NB4 (cell line): ENCODE data around the gene NFIB.

Source experiments
- MYC ChIP-seq: IDR thresholded peaks from 2 replicates; pipeline ENCODE4 v1.6.1; 2011; ENCODE audit warnings: low read depth, low read length
- POLR2A ChIP-seq: IDR thresholded peaks from 2 replicates; pipeline ENCODE4 v1.6.1; 2011; ENCODE audit warnings: mild to moderate bottlenecking; ENCODE audit not compliant: insufficient read length; ENCODE audit errors: extremely low read depth
- TF ChIP-seq, protein P1 (sequence below): IDR thresholded peaks from one replicate; pipeline ENCODE4 v1.5.1; 2012; ENCODE audit warnings: low read depth, low read length

DNA sequence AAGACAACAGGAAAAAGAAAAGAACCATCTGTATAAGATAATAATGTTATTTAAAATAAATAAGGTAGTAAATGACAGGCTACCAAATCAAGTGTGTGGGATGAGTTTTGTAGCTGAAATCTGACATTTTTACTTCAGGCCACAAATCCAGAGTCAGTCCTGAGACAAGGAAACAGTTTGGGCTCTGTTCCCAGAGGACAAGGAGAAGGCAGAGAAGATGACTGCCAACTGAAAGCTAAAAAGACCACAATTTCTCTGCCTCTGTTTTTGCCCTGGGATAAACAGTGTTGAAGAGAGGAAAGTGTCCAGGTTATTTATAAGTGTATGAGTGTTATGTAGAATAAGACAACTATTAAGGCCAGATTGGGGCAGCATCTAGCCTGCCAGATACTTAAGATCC lies 180.5 kb downstream of the NFIB start:
- TF ChIP-seq, protein P1, sequence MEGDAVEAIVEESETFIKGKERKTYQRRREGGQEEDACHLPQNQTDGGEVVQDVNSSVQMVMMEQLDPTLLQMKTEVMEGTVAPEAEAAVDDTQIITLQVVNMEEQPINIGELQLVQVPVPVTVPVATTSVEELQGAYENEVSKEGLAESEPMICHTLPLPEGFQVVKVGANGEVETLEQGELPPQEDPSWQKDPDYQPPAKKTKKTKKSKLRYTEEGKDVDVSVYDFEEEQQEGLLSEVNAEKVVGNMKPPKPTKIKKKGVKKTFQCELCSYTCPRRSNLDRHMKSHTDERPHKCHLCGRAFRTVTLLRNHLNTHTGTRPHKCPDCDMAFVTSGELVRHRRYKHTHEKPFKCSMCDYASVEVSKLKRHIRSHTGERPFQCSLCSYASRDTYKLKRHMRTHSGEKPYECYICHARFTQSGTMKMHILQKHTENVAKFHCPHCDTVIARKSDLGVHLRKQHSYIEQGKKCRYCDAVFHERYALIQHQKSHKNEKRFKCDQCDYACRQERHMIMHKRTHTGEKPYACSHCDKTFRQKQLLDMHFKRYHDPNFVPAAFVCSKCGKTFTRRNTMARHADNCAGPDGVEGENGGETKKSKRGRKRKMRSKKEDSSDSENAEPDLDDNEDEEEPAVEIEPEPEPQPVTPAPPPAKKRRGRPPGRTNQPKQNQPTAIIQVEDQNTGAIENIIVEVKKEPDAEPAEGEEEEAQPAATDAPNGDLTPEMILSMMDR = no peak
- TF ChIP-seq POLR2A (no peak), MYC (no peak)
